ENCODE data around the gene PXDC1.
A peak's percentile ranks its signal among the peaks of the same experiment; 100 is the strongest.

Gene PXDC1

DNA sequence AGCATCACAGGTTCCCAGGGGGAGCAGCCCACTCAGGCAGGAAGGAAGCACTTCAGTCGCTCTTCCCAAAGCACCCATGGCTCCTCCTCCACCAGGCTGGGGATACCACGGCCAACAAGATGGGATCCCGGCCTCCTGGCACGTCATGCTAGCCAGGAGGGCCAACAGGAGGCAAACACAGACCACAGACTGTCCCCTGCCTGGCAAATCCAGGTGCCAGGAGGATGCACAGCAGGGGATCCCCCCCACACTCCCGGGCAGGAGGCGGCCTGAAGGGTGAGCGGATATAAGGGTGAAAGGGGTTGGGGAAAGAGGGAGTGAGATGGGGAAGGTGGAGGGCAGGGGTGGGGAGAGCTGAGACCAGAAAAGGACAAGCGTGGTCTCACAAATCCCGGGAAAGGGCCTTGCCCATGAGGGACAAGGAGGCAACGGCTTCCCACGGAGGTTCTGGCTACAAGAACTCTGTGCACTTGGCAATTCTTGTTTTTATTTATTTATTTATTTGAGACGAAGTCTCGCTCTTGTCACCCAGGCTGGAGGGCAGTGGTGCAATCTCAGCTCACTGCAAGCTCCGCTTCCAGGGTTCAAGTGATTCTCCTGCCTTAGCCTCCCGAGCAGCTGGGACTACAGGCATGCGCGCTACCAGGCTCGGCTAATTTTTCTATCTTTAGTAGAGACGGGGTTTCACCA is 7.2 kb downstream of the PXDC1 start:
- peak; percentile 38 to 46 for DNase-seq (ENCODE audit: low read depth in 2 of 2)
- no peak overlapping the region for H3K4me3 ChIP-seq (replicated peaks in 1 of 2; ENCODE audit: low read depth in 2 of 2, low read length in 2 of 2)

DNA sequence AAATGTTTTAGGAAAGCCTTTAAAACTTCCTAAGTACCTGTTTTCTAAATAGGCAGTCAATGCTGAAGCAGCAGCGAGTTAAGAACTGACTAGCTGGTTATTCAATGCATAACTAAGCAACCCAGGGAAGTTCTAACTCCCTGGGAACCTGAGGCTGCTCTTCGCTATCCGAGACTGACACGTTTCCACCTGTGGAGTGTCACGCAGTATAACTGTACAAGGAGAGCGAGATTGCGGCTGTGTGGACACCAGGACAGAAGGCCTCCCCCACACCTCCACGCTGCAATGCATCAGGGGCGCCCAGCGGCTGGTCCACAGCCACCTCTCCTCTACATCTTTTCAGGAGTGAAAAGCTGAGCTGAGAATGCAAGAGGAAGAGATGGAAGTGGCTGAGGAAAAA is 8.0 kb downstream of the PXDC1 start:
- no peak for DNase-seq (ENCODE audit: low read depth in 2 of 2)
- H3K4me3 ChIP-seq (replicated peaks in 1 of 2; ENCODE audit: low read depth in 2 of 2, low read length in 2 of 2) = no peak overlapping the region
- TF ChIP-seq, protein P1, sequence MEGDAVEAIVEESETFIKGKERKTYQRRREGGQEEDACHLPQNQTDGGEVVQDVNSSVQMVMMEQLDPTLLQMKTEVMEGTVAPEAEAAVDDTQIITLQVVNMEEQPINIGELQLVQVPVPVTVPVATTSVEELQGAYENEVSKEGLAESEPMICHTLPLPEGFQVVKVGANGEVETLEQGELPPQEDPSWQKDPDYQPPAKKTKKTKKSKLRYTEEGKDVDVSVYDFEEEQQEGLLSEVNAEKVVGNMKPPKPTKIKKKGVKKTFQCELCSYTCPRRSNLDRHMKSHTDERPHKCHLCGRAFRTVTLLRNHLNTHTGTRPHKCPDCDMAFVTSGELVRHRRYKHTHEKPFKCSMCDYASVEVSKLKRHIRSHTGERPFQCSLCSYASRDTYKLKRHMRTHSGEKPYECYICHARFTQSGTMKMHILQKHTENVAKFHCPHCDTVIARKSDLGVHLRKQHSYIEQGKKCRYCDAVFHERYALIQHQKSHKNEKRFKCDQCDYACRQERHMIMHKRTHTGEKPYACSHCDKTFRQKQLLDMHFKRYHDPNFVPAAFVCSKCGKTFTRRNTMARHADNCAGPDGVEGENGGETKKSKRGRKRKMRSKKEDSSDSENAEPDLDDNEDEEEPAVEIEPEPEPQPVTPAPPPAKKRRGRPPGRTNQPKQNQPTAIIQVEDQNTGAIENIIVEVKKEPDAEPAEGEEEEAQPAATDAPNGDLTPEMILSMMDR (IDR thresholded peaks at IDR 0.05; ENCODE audit: low read depth, low read length) = no peak

More for the DNA sequence above, 7.2 kb downstream of the PXDC1 start:
- TF ChIP-seq, protein P1 (IDR thresholded peaks at IDR 0.05; ENCODE audit: low read depth, low read length) = no peak

DNA sequence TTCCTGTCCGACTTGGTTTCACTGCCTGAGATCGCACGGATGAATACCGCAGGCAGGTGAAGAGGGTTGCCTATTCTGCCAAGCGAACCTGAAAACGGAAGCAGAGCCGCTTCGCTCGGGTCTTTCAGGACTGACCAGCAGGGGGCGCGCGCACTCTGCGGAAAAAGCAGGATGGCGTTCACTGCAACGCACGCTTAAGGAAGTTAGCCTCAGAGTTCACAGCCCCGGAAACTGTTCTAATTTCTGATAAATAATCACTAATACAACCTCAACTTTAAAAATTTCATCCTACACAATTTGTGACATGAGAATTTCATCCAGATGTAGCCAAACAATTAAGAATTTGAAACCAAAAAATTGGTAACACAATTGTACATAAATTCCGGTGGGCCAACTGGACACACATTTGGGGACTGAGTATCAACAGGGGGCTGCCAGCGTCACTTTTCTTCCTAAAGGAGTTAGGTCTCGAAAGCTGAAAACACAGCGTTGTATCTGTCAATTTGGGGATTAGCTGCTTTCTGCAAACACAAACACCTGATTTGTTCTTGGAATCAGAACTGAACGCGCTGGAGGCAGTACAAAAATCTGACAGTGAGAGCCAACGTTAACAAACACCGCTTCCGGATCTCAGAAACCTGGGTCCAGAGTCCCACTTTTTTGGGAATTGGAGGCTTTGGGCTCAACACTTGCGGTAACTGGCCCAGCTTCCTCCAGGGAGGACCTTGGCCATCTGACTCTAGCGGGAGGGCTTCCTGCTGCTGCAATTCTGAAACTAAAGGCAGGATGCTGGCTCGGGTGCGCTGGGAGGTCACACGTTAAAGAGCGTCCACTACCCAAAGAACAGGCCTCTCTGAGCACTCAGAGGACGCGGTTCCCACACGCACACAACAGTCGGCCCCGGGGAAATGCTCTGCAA is 8.8 kb downstream of the PXDC1 start:
- TF ChIP-seq, protein P1 (IDR thresholded peaks at IDR 0.05; ENCODE audit: low read depth, low read length) = peak; percentile 87
- H3K4me3 ChIP-seq (replicated peaks in 1 of 2; ENCODE audit: low read depth in 2 of 2, low read length in 2 of 2) = peak overlapping the region; percentile 8 to 15
- peak; percentile 85 to 87 for DNase-seq (ENCODE audit: low read depth in 2 of 2)

DNA sequence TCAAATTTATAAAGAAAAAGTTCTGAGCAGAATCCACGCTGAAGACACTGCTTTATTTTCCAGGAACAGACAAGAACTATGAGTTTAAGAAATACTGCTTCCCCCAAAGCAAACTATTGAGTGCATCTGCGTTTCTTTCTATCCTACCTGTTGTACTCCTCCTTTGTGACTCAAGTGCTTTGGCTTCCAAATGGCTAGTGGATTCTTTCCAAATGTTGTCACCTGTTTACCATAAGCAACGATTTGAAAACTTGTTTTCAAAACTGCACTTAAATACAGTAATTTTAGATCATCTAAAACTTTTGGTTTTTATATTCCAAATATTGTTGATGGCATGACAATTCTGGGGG is 9.5 kb downstream of the PXDC1 start:
- TF ChIP-seq, protein P1 (IDR thresholded peaks at IDR 0.05; ENCODE audit: low read depth, low read length) = no peak
- DNase-seq (ENCODE audit: low read depth in 2 of 2) = no peak
- H3K4me3 ChIP-seq (replicated peaks in 1 of 2; ENCODE audit: low read depth in 2 of 2, low read length in 2 of 2) = no peak overlapping the region

DNA sequence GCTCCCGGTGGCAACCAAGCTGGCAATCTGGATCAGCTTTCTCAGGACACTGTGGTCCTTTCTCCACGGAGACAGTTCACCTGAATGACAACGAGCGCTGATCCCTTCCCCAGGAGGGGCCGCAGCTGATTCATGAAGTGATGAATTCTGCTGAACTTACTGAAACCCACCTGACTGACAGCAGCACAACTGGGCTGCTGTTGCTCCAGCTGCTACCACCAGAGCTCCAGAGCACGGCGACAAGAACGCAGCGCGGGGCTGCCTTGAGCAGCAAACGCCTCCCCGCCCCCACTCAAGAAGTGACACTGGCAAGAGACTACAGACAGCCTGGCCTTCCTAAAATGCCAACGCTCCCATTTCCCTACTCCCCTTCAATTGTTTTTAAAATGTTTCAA is 10.0 kb downstream of the PXDC1 start:
- no peak for DNase-seq (ENCODE audit: low read depth in 2 of 2)
- H3K4me3 ChIP-seq (replicated peaks in 1 of 2; ENCODE audit: low read depth in 2 of 2, low read length in 2 of 2) = no peak overlapping the region
- TF ChIP-seq, protein P1 (IDR thresholded peaks at IDR 0.05; ENCODE audit: low read depth, low read length) = no peak

DNA sequence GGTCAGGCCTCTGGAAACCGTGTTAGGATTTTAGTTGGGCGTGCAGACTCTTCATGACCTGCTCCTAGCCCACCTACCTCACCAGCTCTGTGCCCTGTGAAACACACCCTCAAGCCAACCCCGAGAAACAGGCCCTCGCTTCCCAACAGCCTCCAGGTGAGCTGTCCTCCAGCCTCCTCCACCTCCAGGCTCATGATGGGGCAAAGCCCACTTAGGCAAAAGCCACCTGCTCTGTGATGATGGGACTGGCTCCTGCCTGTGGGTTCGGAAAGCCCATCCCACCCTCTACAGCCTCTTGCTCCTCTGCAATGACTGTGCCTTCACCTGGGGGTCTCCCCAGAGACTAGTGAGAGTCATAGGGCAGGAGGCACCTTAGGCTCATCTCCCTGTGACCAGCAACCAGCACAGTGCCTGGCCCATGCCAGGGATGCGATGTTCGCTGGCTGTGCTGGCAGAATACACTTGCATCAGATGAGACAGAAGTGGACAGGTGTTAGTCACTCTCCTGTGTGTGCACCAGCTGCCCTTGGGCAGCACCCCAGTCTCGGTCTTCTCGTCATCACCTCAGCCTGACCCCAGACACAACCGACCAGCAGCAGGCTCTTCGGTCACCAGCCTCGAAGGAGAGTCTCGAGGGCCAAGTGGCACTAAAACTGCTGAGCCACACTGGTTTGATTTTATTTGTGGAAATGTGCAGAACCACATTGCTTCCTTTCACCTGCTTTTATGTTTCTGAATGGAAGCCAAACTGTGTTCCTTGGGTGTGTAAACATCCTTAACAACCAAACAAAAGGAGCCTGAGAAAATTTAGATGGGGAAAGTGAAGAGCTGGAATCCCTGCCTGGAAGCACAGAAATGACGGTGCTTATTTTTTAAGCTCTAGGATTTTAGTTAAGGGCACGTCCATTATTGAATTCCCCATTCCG is 10.7 kb downstream of the PXDC1 start:
- TF ChIP-seq, protein P1 (IDR thresholded peaks at IDR 0.05; ENCODE audit: low read depth, low read length) = no peak

More for the DNA sequence above, 10.7 kb downstream of the PXDC1 start:
- DNase-seq (ENCODE audit: low read depth in 2 of 2) = no peak
- H3K4me3 ChIP-seq (replicated peaks in 1 of 2; ENCODE audit: low read depth in 2 of 2, low read length in 2 of 2) = no peak overlapping the region

Data from cardiac fibroblast (primary cell).